ENCODE data around the gene GREM1.

The GREM1 gene

DNA sequence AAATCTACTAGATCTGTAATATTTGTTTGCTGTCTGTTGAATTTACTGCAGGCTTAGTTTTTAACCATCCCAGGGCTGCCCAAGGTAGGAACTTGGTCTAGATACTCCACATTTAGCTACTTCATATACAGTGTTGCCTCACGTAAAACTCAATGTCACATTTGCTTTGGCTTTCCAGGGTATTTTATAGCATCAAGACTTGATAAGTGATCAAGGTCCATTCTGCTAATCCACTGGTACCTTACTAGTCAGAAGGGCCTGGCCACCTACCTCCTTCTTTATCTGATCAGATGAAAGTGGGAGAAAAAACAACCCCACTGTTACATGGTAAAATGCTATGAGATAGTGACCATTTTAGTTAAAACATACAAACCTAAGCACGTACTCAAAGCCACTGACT is 25.5 kb upstream of the GREM1 start:
- DNase-seq (ENCODE audit: low read depth), result no peak
- in situ Hi-C loops (cut with HindIII; ENCODE audit: low sequenced_read_pairs), result no loop called here
- no peak for TF ChIP-seq CTCF (IDR thresholded peaks at IDR 0.05; ENCODE audit: low read depth, low read length, missing control alignments)
- no peak overlapping the region for H3K4me3 ChIP-seq (ENCODE audit: low read depth, low read length)

DNA sequence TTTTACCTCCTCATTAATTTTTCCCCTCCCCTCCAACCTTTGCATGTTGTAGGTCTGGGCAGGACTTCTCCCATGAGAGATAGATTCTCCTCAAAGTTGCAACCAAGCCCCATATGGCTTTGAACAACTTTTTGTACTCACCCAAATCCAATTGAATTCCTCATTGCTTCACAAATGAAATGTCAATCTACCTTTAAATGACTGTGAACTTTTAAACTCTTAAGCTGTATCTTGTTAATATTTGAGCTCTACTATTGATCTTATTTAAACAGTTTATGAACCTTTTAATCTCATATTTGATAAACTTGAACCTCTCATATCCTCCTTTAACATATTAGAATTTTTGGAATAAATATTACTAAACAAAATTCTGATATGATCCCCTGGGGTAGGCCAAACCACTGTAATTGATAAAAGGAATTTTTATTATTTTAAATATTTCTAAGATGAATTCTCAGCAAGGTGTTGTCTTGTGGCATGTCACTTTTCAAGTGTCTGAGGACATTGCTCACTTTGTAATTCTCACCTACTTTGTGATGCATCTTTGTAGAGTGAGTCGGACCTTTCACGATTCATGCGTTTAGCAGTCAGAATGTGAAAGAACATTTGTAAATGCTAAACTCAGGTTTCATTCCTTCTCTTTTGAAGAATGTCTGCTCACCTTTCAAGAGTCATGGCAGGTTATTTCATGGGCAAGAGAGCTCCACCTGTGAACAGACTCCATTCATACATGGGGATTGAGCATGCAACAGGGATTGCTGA is 23.4 kb upstream of the GREM1 start:
- in situ Hi-C loops (cut with HindIII; ENCODE audit: low sequenced_read_pairs), result no loop called here
- no peak for DNase-seq (ENCODE audit: low read depth)
- H3K4me3 ChIP-seq (ENCODE audit: low read depth, low read length), result no peak overlapping the region
- no peak for TF ChIP-seq CTCF (IDR thresholded peaks at IDR 0.05; ENCODE audit: low read depth, low read length, missing control alignments)

- in situ Hi-C loops (cut with HindIII; ENCODE audit: low sequenced_read_pairs), result no loop called here
- TF ChIP-seq CTCF (IDR thresholded peaks at IDR 0.05; ENCODE audit: low read depth, low read length, missing control alignments), result no peak
- no peak for DNase-seq (ENCODE audit: low read depth)
- no peak overlapping the region for H3K4me3 ChIP-seq (ENCODE audit: low read depth, low read length)
Measured at GRCh38 chr15:32698773-32699390, 18.9 kb upstream of the GREM1 start.

GRCh38 chr15:32700501-32701150 is 17.2 kb upstream of the GREM1 start:
- in situ Hi-C loops (cut with HindIII; ENCODE audit: low sequenced_read_pairs), result no loop called here
- DNase-seq (ENCODE audit: low read depth), result no peak
- no peak for TF ChIP-seq CTCF (IDR thresholded peaks at IDR 0.05; ENCODE audit: low read depth, low read length, missing control alignments)
- no peak overlapping the region for H3K4me3 ChIP-seq (ENCODE audit: low read depth, low read length)

DNA sequence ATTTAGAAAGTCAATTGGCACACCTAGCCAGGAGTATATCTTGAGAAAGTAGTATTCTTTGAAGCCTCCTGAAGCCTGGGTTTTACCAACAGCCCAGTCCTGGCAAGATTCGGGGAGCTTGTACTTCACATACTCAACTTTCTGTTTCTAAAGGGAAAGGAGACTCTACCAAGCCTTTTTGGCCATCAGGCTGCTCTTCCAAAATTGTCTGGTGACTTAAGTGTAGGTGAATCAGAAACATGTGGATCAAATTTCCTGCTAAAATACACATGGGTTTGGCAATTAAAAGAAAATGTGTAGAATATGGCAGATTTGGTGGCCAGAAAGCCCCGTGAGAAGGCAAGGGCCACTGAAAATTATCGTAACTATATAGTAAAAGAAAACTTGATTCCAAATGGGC is 15.9 kb upstream of the GREM1 start:
- TF ChIP-seq CTCF (IDR thresholded peaks at IDR 0.05; ENCODE audit: low read depth, low read length, missing control alignments), result no peak
- no peak overlapping the region for H3K4me3 ChIP-seq (ENCODE audit: low read depth, low read length)
- in situ Hi-C loops (cut with HindIII; ENCODE audit: low sequenced_read_pairs), result no loop called here
- DNase-seq (ENCODE audit: low read depth), result no peak

DNA sequence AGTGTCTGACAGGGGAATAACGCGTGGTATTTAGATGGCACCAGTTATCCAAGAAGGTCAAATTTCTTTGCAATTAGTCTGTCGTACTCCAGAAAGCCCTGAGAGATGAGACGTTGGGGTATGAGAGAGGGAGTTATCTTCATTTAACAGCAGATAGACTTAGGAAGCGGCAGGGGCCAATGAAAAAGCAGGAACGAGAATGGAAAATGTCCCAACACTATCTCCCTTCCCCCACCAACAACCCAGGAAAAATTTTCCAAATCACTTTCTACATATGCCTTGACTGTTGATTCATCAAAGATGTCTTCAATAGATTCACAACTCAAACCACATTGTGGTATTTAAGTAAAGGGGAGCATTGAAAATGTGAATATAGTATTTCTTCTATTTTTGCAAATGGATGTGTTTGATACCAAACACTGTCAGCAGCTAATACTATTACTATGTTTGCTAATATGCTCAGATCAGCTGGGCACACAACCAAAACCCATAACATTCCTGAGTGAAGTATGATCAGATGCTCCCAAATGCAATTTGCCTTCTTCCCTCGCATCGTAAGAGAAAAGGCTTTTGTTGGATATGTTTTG is 13.3 kb upstream of the GREM1 start:
- DNase-seq (ENCODE audit: low read depth), result no peak
- TF ChIP-seq CTCF (IDR thresholded peaks at IDR 0.05; ENCODE audit: low read depth, low read length, missing control alignments), result no peak
- no peak overlapping the region for H3K4me3 ChIP-seq (ENCODE audit: low read depth, low read length)
- in situ Hi-C loops (cut with HindIII; ENCODE audit: low sequenced_read_pairs), result no loop called here

Data from astrocyte of the cerebellum (primary cell).